Neural progenitor cell (in vitro differentiated cells): Measurements from ENCODE around the gene EIF2B5. TPM values are rescaled to one million over a fixed set of nuclear protein-coding genes. Genes with fewer than 3 reads are reported as not detected.

Experiments used
- DNase-seq: peaks from one replicate; pipeline ENCODE4 v3.0.0-alpha.2; 2016; ENCODE audit warnings: low spot score
- H2AFZ ChIP-seq: fragments of 200-600 bp; sonication (generic); replicated peaks from 2 replicates; pipeline ENCODE4 v1.6.1; 2016; ENCODE audit warnings: antibody characterized with exemption
- H3F3A ChIP-seq: fragments of 200-600 bp; sonication (generic); 2 replicates; pipeline ENCODE4 v1.6.1; 2016; ENCODE audit warnings: antibody characterized with exemption, low read depth
- H3K27ac ChIP-seq: fragments of 200-600 bp; sonication (generic); 2 replicates; pipeline ENCODE4 v1.5.1; 2016; ENCODE audit warnings: mild to moderate bottlenecking
- H3K27me3 ChIP-seq: fragments of 200-600 bp; sonication (generic); 2 replicates; pipeline ENCODE4 v1.6.1; 2016; ENCODE audit warnings: mild to moderate bottlenecking, moderate library complexity
- H3K36me3 ChIP-seq: fragments of 200-600 bp; sonication (generic); 2 replicates; pipeline ENCODE4 v1.5.1; 2016
- H3K4me1 ChIP-seq: fragments of 200-600 bp; sonication (generic); 2 replicates; pipeline ENCODE4 v1.6.1; 2016; ENCODE audit warnings: mixed run types
- H3K4me2 ChIP-seq: fragments of 200-600 bp; sonication (generic); 2 replicates; pipeline ENCODE4 v1.6.1; 2016
- H3K4me3 ChIP-seq: fragments of 200-600 bp; sonication (generic); 2 replicates; pipeline ENCODE4 v1.5.1; 2016
- H3K79me2 ChIP-seq: fragments of 200-600 bp; sonication (generic); 2 replicates; pipeline ENCODE4 v1.6.1; 2016; ENCODE audit warnings: low read depth
- H3K9ac ChIP-seq: fragments of 200-600 bp; sonication (generic); 2 replicates; pipeline ENCODE4 v1.6.1; 2016
- H3K9me3 ChIP-seq: fragments of 200-600 bp; sonication (generic); 2 replicates; pipeline ENCODE4 v1.5.1; 2016; ENCODE audit warnings: low read depth
- H4K20me1 ChIP-seq: fragments of 200-600 bp; sonication (generic); 2 replicates; pipeline ENCODE4 v1.6.1; 2016; ENCODE audit warnings: low read depth
- H3K27ac Mint-ChIP-seq: 3 replicates; pipeline ENCODE4 v1.8.0; 2021; ENCODE audit warnings: mixed read lengths
- H3K27me3 Mint-ChIP-seq: 2 replicates; pipeline ENCODE4 v1.8.0; 2022; ENCODE audit warnings: low read depth, mild to moderate bottlenecking, inconsistent platforms, moderate library complexity, mixed read lengths; ENCODE audit not compliant: insufficient read depth
- H3K36me3 Mint-ChIP-seq: 3 replicates; pipeline ENCODE4 v1.8.0; 2021; ENCODE audit warnings: mixed read lengths
- H3K4me1 Mint-ChIP-seq: 3 replicates; pipeline ENCODE4 v1.8.0; 2021; ENCODE audit warnings: mixed read lengths
- H3K4me3 Mint-ChIP-seq: 3 replicates; pipeline ENCODE4 v1.8.0; 2021; ENCODE audit warnings: mild to moderate bottlenecking, moderate library complexity, mixed read lengths
- H3K9me3 Mint-ChIP-seq: 3 replicates; pipeline ENCODE4 v1.8.0; 2020; ENCODE audit warnings: mixed read lengths
- EZH2 ChIP-seq: fragments of 200-600 bp; sonication (generic); IDR thresholded peaks from 2 replicates; pipeline ENCODE4 v1.6.1; 2017; ENCODE audit warnings: antibody characterized with exemption, mild to moderate bottlenecking, moderate library complexity
- EZH2phosphoT487 ChIP-seq: fragments of 200-600 bp; sonication (generic); IDR thresholded peaks from 2 replicates; pipeline ENCODE4 v1.6.1; 2017; ENCODE audit warnings: antibody characterized with exemption
- total RNA-seq: library from RNA; depleted of rRNA; stranded (reverse); fragments of >200 nt; gene quantifications from 2 replicates; pipeline ENCODE4 v1.2.3, GENCODE V29; 2015; ENCODE audit warnings: low replicate concordance
- TF ChIP-seq, protein P1 (sequence below): fragments of 200-600 bp; sonication (generic); IDR thresholded peaks from 2 replicates; pipeline ENCODE4 v1.5.1; 2017; ENCODE audit warnings: antibody characterized with exemption, mild to moderate bottlenecking

EIF2B5 gene
- total RNA-seq, 1 donor from 2014 or later = 69.1 TPM

DNA sequence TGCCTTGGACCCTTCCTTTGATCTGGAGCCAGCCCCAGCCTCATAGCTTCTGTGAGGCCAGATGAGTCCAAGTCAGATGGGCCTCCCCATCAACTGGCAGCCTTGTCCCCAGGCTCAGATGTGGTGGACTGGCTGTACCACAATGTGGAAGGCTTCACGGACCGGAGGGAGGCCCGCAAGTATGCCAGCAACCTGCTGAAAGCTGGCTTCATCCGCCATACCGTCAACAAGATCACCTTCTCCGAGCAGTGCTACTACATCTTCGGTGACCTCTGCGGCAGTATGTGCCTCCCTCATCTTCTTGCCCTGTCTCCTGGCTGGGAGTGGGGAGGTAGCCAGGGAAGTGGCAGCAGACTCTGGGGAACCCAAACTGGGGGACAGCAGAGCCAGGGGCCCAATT, 32.6 kb downstream of the EIF2B5 start:
- no peaks in the 10 kb centered on the region for H3K9me3 Mint-ChIP-seq
- no peaks in the 10 kb centered on the region for H3K4me1 ChIP-seq
- no peaks in the 10 kb centered on the region for H3F3A ChIP-seq
- H3K4me1 Mint-ChIP-seq = peaks cover 3% of the 10 kb centered on the region
- no peak overlapping the region for H3K4me2 ChIP-seq
- H3K79me2 ChIP-seq = no peaks in the 10 kb centered on the region
- peaks cover 8% of the 10 kb centered on the region for H4K20me1 ChIP-seq
- no peaks in the 10 kb centered on the region for H3K27me3 ChIP-seq
- no peak overlapping the region for H3K27ac Mint-ChIP-seq
- no peaks in the 10 kb centered on the region for H3K36me3 ChIP-seq
- H3K4me3 Mint-ChIP-seq = no peak overlapping the region
- no peak overlapping the region for H3K27ac ChIP-seq
- no peak overlapping the region for H3K4me3 ChIP-seq
- no peaks in the 10 kb centered on the region for H3K9me3 ChIP-seq
- no peak overlapping the region for H2AFZ ChIP-seq
- no peak overlapping the region for H3K9ac ChIP-seq
- DNase-seq = no peak
- no peaks in the 10 kb centered on the region for H3K27me3 Mint-ChIP-seq
- H3K36me3 Mint-ChIP-seq = peaks cover 35% of the 10 kb centered on the region
- TF ChIP-seq, protein P1, sequence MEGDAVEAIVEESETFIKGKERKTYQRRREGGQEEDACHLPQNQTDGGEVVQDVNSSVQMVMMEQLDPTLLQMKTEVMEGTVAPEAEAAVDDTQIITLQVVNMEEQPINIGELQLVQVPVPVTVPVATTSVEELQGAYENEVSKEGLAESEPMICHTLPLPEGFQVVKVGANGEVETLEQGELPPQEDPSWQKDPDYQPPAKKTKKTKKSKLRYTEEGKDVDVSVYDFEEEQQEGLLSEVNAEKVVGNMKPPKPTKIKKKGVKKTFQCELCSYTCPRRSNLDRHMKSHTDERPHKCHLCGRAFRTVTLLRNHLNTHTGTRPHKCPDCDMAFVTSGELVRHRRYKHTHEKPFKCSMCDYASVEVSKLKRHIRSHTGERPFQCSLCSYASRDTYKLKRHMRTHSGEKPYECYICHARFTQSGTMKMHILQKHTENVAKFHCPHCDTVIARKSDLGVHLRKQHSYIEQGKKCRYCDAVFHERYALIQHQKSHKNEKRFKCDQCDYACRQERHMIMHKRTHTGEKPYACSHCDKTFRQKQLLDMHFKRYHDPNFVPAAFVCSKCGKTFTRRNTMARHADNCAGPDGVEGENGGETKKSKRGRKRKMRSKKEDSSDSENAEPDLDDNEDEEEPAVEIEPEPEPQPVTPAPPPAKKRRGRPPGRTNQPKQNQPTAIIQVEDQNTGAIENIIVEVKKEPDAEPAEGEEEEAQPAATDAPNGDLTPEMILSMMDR = no peak
- TF ChIP-seq EZH2 (no peak), EZH2phosphoT487 (no peak)

DNA sequence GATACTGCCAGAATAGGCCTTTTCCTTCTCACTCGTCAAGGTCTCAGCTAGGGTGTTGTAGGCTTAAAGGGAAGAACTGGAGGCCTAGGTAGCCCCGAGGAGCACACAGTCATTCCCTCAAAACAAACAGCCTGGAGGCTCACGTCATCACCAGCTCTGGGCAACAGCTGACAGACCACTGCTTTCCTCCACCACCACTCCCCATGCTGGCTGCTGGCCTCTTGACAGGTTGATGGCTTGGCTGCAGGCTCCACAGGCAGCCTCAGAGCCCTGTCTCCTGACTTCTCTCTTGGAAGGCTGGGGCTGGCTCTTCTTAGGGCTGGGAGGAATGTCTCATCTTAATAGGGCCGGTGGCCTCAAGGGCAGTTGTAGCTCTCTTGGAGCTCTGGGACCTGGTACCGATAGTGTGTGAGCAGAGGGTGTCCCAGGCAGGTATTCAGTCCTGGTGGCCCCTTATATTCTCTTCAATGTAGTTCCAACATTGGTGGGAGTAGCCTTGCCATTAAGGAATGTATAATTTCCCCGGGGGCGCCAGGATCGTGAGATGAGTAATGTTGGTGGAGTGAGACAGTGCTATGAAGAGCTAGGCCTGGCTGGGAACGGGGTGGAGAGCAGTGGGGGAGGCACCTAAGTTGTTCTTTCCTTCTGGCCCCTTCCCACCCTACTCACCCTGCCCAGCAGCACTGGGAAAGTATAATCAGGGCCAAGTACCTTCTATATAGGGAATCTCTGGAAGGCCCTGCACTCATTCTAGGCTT, 33.4 kb downstream of the EIF2B5 start:
- Histone ChIP-seq H3K4me1 (no peaks in the 10 kb centered on the region), H3K79me2 (no peaks in the 10 kb centered on the region), H3K4me2 (no peak overlapping the region), H3K27ac (no peak overlapping the region), H4K20me1 (peaks cover 5% of the 10 kb centered on the region), H2AFZ (no peak overlapping the region), H3K9me3 (no peaks in the 10 kb centered on the region), H3K27me3 (no peaks in the 10 kb centered on the region), H3K4me3 (no peak overlapping the region), H3F3A (peaks cover under 1% of the 10 kb centered on the region), H3K9ac (no peak overlapping the region), H3K36me3 (no peaks in the 10 kb centered on the region)
- TF ChIP-seq EZH2 (no peak), EZH2phosphoT487 (no peak)
- TF ChIP-seq, protein P1 = no peak
- no peak overlapping the region for H3K27ac Mint-ChIP-seq
- H3K4me1 Mint-ChIP-seq = peaks cover 3% of the 10 kb centered on the region
- DNase-seq = no peak
- no peaks in the 10 kb centered on the region for H3K27me3 Mint-ChIP-seq
- H3K9me3 Mint-ChIP-seq = no peaks in the 10 kb centered on the region
- H3K4me3 Mint-ChIP-seq = no peak overlapping the region
- peaks cover 38% of the 10 kb centered on the region for H3K36me3 Mint-ChIP-seq

DNA sequence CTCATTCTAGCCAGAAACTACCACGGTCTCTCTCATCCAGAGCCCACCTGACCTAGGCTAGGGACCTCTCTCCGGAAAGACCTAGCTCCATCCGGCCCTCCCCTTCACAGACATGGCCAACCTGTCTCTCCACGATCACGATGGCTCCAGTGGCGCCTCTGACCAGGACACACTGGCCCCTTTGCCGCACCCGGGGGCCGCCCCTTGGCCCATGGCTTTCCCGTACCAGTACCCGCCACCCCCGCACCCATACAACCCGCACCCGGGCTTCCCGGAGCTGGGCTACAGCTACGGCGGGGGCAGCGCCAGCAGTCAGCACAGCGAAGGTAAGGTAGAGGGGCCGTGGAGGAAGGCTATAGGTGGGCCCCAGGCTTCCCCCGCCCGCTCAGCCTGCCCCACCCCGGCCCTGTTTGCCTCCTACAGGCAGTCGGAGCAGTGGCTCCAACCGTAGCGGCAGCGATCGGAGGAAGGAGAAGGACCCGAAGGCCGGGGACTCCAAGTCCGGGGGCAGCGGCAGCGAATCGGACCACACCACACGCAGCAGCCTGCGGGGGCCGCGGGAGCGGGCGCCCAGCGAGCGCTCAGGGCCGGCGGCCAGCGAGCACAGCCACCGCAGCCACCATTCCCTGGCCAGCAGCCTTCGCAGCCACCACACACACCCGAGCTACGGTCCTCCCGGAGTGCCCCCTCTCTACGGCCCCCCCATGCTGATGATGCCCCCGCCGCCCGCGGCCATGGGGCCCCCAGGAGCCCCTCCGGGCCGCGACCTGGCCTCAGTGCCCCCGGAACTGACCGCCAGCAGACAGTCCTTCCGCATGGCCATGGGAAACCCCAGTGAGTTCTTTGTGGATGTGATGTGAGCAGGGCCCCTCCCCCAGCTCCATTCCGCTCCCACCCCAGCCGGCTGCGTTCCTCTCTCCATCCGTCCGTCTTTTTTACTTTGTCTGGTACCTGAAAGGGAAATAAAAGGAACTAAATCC, 35.0 kb downstream of the EIF2B5 start:
- Histone ChIP-seq H3K79me2 (peaks cover 5% of the 10 kb centered on the region), H2AFZ (no peak overlapping the region), H3K4me1 (no peaks in the 10 kb centered on the region), H3F3A (peaks cover 8% of the 10 kb centered on the region), H3K9me3 (no peaks in the 10 kb centered on the region), H4K20me1 (peaks cover under 1% of the 10 kb centered on the region), H3K4me3 (no peak overlapping the region), H3K27ac (no peak overlapping the region), H3K4me2 (no peak overlapping the region), H3K36me3 (no peaks in the 10 kb centered on the region), H3K27me3 (no peaks in the 10 kb centered on the region), H3K9ac (no peak overlapping the region)
- TF ChIP-seq, protein P1 = no peak
- TF ChIP-seq EZH2 (no peak), EZH2phosphoT487 (no peak)
- no peak for DNase-seq
- no peak overlapping the region for H3K4me3 Mint-ChIP-seq
- peaks cover under 1% of the 10 kb centered on the region for H3K27me3 Mint-ChIP-seq
- H3K36me3 Mint-ChIP-seq = peaks cover 35% of the 10 kb centered on the region
- peaks cover 7% of the 10 kb centered on the region for H3K4me1 Mint-ChIP-seq
- no peak overlapping the region for H3K27ac Mint-ChIP-seq
- no peaks in the 10 kb centered on the region for H3K9me3 Mint-ChIP-seq
